ENCODE data around the gene TWF1. TPM values are rescaled to one million over a fixed set of nuclear protein-coding genes. Genes with fewer than 3 reads are reported as not detected.

The TWF1 gene
- total RNA-seq, 1 experiment from 2014 or later: 203 TPM

- Histone ChIP-seq H3K27me3 (replicated peaks) (peaks cover 3% of the 10 kb centered on the region), H3K4me3 (no peak overlapping the region), H3K36me3 (no peaks in the 10 kb centered on the region), H3K27ac (no peak overlapping the region), H3K4me1 (replicated peaks) (no peaks in the 10 kb centered on the region), H3K9me3 (replicated peaks) (no peaks in the 10 kb centered on the region)
- no peak for DNase-seq (ENCODE audit: low read depth in 1 of 2, low spot score in 2 of 2)
Observed at GRCh38 chr12:43827093-43827492, 21.0 kb upstream of the TWF1 start.

GRCh38 chr12:43826681-43827080, 20.6 kb upstream of the TWF1 start:
- Histone ChIP-seq H3K9me3 (replicated peaks) (no peaks in the 10 kb centered on the region), H3K4me3 (no peak overlapping the region), H3K4me1 (replicated peaks) (no peaks in the 10 kb centered on the region), H3K36me3 (no peaks in the 10 kb centered on the region), H3K27ac (no peak overlapping the region), H3K27me3 (replicated peaks) (no peaks in the 10 kb centered on the region)
- DNase-seq (ENCODE audit: low read depth in 1 of 2, low spot score in 2 of 2): no peak

GRCh38 chr12:43824207-43824775, 18.2 kb upstream of the TWF1 start:
- DNase-seq (ENCODE audit: low read depth in 1 of 2, low spot score in 2 of 2): no peak
- Histone ChIP-seq H3K36me3 (no peaks in the 10 kb centered on the region), H3K4me3 (no peak overlapping the region), H3K27me3 (replicated peaks) (no peaks in the 10 kb centered on the region), H3K9me3 (replicated peaks) (no peaks in the 10 kb centered on the region), H3K4me1 (replicated peaks) (no peaks in the 10 kb centered on the region), H3K27ac (no peak overlapping the region)

GRCh38 chr12:43816168-43816567, 10.1 kb upstream of the TWF1 start:
- no peaks in the 10 kb centered on the region for H3K36me3 ChIP-seq
- no peak overlapping the region for H3K4me3 ChIP-seq
- H3K4me1 ChIP-seq (replicated peaks): no peaks in the 10 kb centered on the region
- no peak overlapping the region for H3K27ac ChIP-seq
- no peaks in the 10 kb centered on the region; the same call in 1 of the 2 replicates for H3K27me3 ChIP-seq (replicated peaks)
- DNase-seq (ENCODE audit: low read depth in 1 of 2, low spot score in 2 of 2): no peak
- no peaks in the 10 kb centered on the region for H3K9me3 ChIP-seq (replicated peaks)

GRCh38 chr12:43815416-43815815, 9.3 kb upstream of the TWF1 start:
- Histone ChIP-seq H3K9me3 (replicated peaks) (no peaks in the 10 kb centered on the region), H3K36me3 (no peaks in the 10 kb centered on the region), H3K27me3 (replicated peaks) (no peaks in the 10 kb centered on the region; the same call in 1 of the 2 replicates), H3K4me1 (replicated peaks) (no peaks in the 10 kb centered on the region), H3K27ac (no peak overlapping the region), H3K4me3 (no peak overlapping the region)
- no peak for DNase-seq (ENCODE audit: low read depth in 1 of 2, low spot score in 2 of 2)

- no peak for DNase-seq (ENCODE audit: low read depth in 1 of 2, low spot score in 2 of 2)
- Histone ChIP-seq H3K27ac (no peak overlapping the region), H3K4me3 (no peak overlapping the region), H3K9me3 (replicated peaks) (no peaks in the 10 kb centered on the region), H3K36me3 (no peaks in the 10 kb centered on the region), H3K4me1 (replicated peaks) (peaks cover 2% of the 10 kb centered on the region; the same call in 1 of the 2 replicates), H3K27me3 (replicated peaks) (no peaks in the 10 kb centered on the region; the same call in 1 of the 2 replicates)
Observed at GRCh38 chr12:43812926-43813325, 6.8 kb upstream of the TWF1 start.

GRCh38 chr12:43812057-43812456, 5.9 kb upstream of the TWF1 start:
- Histone ChIP-seq H3K4me3 (no peak overlapping the region), H3K27ac (no peak overlapping the region), H3K27me3 (replicated peaks) (no peaks in the 10 kb centered on the region; the same call in 1 of the 2 replicates), H3K36me3 (no peaks in the 10 kb centered on the region), H3K4me1 (replicated peaks) (peaks cover 9% of the 10 kb centered on the region), H3K9me3 (replicated peaks) (no peaks in the 10 kb centered on the region)
- DNase-seq (ENCODE audit: low read depth in 1 of 2, low spot score in 2 of 2): no peak

- Histone ChIP-seq H3K27ac (no peak overlapping the region), H3K36me3 (peaks cover 21% of the 10 kb centered on the region)
- peak in 1 of 2 experiments; percentile 7 for DNase-seq (ENCODE audit: low read depth in 1 of 2, low spot score in 2 of 2)
Observed at GRCh38 chr12:43807386-43807785, 1.3 kb upstream of the TWF1 start.

GRCh38 chr12:43806737-43807072, 588 bp upstream of the TWF1 start:
- H3K4me3 ChIP-seq: peak overlapping the region; percentile 92
- H3K36me3 ChIP-seq: peaks cover 28% of the 10 kb centered on the region
- peak overlapping the region; percentile 95 for H3K27ac ChIP-seq
- peaks cover 9% of the 10 kb centered on the region for H3K4me1 ChIP-seq (replicated peaks)
- no peaks in the 10 kb centered on the region for H3K9me3 ChIP-seq (replicated peaks)
- no peaks in the 10 kb centered on the region; the same call in 1 of the 2 replicates for H3K27me3 ChIP-seq (replicated peaks)
- no peak for DNase-seq (ENCODE audit: low read depth in 1 of 2, low spot score in 2 of 2)

More at GRCh38 chr12:43807386-43807785, 1.3 kb upstream of the TWF1 start:
- H3K4me3 ChIP-seq: no peak overlapping the region
- no peaks in the 10 kb centered on the region for H3K9me3 ChIP-seq (replicated peaks)
- peaks cover 9% of the 10 kb centered on the region for H3K4me1 ChIP-seq (replicated peaks)
- no peaks in the 10 kb centered on the region; the same call in 1 of the 2 replicates for H3K27me3 ChIP-seq (replicated peaks)

GRCh38 chr12:43805149-43805859, 813 bp downstream of the TWF1 start:
- Histone ChIP-seq H3K4me1 (replicated peaks) (peaks cover 9% of the 10 kb centered on the region), H3K4me3 (peak overlapping the region; percentile 92), H3K36me3 (peaks cover 42% of the 10 kb centered on the region), H3K27me3 (replicated peaks) (no peaks in the 10 kb centered on the region), H3K9me3 (replicated peaks) (no peaks in the 10 kb centered on the region), H3K27ac (peak overlapping the region; percentile 95; the same call in 1 of the 2 replicates)
- no peak for DNase-seq (ENCODE audit: low read depth in 1 of 2, low spot score in 2 of 2)

GRCh38 chr12:43797561-43798217, 8.4 kb downstream of the TWF1 start:
- Histone ChIP-seq H3K9me3 (replicated peaks) (no peaks in the 10 kb centered on the region), H3K27ac (no peak overlapping the region; the same call in 1 of the 2 replicates), H3K4me1 (replicated peaks) (no peaks in the 10 kb centered on the region), H3K4me3 (no peak overlapping the region), H3K27me3 (replicated peaks) (no peaks in the 10 kb centered on the region), H3K36me3 (peaks cover 75% of the 10 kb centered on the region)
- no peak for DNase-seq (ENCODE audit: low read depth in 1 of 2, low spot score in 2 of 2)

GRCh38 chr12:43795716-43796280, 10.3 kb downstream of the TWF1 start:
- H3K27ac ChIP-seq: no peak overlapping the region
- no peaks in the 10 kb centered on the region for H3K9me3 ChIP-seq (replicated peaks)
- peaks cover 58% of the 10 kb centered on the region for H3K36me3 ChIP-seq
- H3K4me1 ChIP-seq (replicated peaks): no peaks in the 10 kb centered on the region
- no peak for DNase-seq (ENCODE audit: low read depth in 1 of 2, low spot score in 2 of 2)
- no peaks in the 10 kb centered on the region for H3K27me3 ChIP-seq (replicated peaks)
- H3K4me3 ChIP-seq: no peak overlapping the region

- DNase-seq (ENCODE audit: low read depth in 1 of 2, low spot score in 2 of 2): no peak
- Histone ChIP-seq H3K27me3 (replicated peaks) (no peaks in the 10 kb centered on the region), H3K4me3 (no peak overlapping the region), H3K36me3 (peaks cover 5% of the 10 kb centered on the region), H3K4me1 (replicated peaks) (no peaks in the 10 kb centered on the region), H3K9me3 (replicated peaks) (no peaks in the 10 kb centered on the region), H3K27ac (no peak overlapping the region)
Observed at GRCh38 chr12:43789941-43790340, 16.2 kb downstream of the TWF1 start.
